RPMI7951 (cell line): ENCODE results near the gene RTN3. TPM values are rescaled to one million over a fixed set of nuclear protein-coding genes. Genes with fewer than 3 reads are reported as not detected.

Source experiments
- total RNA-seq: library from RNA; depleted of rRNA; stranded (reverse); fragments of >200 nt; shearing (Covaris generic); gene quantifications from 2 replicates; pipeline ENCODE4 v1.2.3, GENCODE V29; 2014; rRNA removed

The RTN3 gene
- total RNA-seq, 1 experiment from 2014 or later, result 114 TPM

Other genes starting within 250 kb of the RTN3 start
- not detected in 2 replicates for gene PLAAT5, start 190.3 kb upstream of the RTN3 start, total RNA-seq
- gene LGALS12, start 175.4 kb upstream of the RTN3 start, total RNA-seq, result 0.12 TPM in 1 of 2 replicates, not detected in the other
- 22.1 and 36.3 TPM in 2 replicates for gene PLAAT4, start 144.7 kb upstream of the RTN3 start, total RNA-seq
- gene PLAAT2, start 118.1 kb upstream of the RTN3 start, total RNA-seq, result not detected in 2 replicates
- gene PLAAT3, start 67.1 kb upstream of the RTN3 start, total RNA-seq, result 7.3 and 8.8 TPM in 2 replicates
- 128 and 139 TPM in 2 replicates for gene ATL3, start 10.1 kb upstream of the RTN3 start, total RNA-seq
- 6.0 and 8.0 TPM in 2 replicates for gene ZFTA, start 87.3 kb downstream of the RTN3 start, total RNA-seq
- gene SPINDOC, start 132.0 kb downstream of the RTN3 start, total RNA-seq, result 12.1 and 16.3 TPM in 2 replicates
- 7.5 and 9.0 TPM in 2 replicates for gene MARK2, start 157.6 kb downstream of the RTN3 start, total RNA-seq
- 0.96 and 2.1 TPM in 2 replicates for gene RCOR2, start 235.7 kb downstream of the RTN3 start, total RNA-seq